ENCODE measurements around the gene CHID1.

DNA sequence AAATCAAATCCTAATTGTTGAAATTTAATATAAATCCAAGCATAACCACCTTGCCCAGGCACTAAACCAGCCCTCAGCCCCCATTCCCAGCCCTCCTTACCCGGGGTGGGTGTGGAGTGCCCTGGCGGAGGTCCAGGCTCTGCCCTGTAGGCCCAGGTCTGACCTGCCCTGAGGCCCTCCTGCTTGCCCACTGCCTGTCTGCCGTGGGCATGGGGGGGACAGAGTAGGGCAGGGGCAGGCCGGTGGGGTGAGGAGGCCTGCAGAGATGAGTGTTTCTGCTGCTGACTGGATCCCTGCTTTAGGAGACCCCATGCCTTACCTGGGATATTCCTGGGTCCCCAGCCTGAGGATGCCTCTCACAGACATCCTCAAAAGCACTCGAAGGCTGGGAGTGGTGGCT is 3.6 kb upstream of the CHID1 start:
- TF ChIP-seq, protein P1, sequence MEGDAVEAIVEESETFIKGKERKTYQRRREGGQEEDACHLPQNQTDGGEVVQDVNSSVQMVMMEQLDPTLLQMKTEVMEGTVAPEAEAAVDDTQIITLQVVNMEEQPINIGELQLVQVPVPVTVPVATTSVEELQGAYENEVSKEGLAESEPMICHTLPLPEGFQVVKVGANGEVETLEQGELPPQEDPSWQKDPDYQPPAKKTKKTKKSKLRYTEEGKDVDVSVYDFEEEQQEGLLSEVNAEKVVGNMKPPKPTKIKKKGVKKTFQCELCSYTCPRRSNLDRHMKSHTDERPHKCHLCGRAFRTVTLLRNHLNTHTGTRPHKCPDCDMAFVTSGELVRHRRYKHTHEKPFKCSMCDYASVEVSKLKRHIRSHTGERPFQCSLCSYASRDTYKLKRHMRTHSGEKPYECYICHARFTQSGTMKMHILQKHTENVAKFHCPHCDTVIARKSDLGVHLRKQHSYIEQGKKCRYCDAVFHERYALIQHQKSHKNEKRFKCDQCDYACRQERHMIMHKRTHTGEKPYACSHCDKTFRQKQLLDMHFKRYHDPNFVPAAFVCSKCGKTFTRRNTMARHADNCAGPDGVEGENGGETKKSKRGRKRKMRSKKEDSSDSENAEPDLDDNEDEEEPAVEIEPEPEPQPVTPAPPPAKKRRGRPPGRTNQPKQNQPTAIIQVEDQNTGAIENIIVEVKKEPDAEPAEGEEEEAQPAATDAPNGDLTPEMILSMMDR (IDR thresholded peaks at IDR 0.05): no peak
- TF ChIP-seq POLR2A (IDR thresholded peaks at IDR 0.05): no peak

Measured in body of pancreas (tissue), 4 donors.